Stimulated activated CD8-positive, alpha-beta memory T cell treated with anti-CD3 and anti-CD28 coated beads, Interleukin-7, amount 100 ng/mL, for 48 hours (primary cell): ENCODE measurements around the gene TWIST1.

Experiments used
- DNase-seq, 2 donors: peaks; one replicate each; pipeline ENCODE4 v3.0.0-alpha.2; 2020; ENCODE audit warnings: low read depth in 1 of 2; ENCODE audit errors: extremely low read depth in 1 of 2

The TWIST1 gene

GRCh38 chr7:19097165-19098055 lies 20.0 kb downstream of the TWIST1 start:
- DNase-seq, result no peak

- no peak for DNase-seq
These were observed 22.0 kb downstream of the TWIST1 start for GRCh38 chr7:19095353-19095860.

GRCh38 chr7:19094598-19095352 lies 22.7 kb downstream of the TWIST1 start:
- DNase-seq, result no peak

DNA sequence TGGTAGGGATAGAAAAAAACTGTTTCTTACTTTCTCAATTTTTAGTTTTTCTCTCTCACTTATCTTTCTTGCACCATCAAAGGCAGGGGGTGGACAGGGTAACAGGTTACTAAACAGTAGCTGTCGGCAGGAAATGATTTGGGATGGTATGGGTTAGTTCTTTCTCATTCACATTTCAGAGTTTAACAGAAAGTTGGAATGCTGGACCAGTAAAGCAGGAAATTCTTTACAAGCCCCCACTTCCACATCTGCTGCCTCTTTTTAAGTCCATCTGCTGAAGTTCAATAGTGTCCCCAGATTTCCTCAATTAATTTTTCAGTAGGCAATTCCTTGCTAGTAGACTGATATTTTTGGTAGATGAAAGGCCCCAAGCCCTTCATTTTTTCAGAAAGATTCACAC lies 23.3 kb downstream of the TWIST1 start:
- no peak for DNase-seq

DNA sequence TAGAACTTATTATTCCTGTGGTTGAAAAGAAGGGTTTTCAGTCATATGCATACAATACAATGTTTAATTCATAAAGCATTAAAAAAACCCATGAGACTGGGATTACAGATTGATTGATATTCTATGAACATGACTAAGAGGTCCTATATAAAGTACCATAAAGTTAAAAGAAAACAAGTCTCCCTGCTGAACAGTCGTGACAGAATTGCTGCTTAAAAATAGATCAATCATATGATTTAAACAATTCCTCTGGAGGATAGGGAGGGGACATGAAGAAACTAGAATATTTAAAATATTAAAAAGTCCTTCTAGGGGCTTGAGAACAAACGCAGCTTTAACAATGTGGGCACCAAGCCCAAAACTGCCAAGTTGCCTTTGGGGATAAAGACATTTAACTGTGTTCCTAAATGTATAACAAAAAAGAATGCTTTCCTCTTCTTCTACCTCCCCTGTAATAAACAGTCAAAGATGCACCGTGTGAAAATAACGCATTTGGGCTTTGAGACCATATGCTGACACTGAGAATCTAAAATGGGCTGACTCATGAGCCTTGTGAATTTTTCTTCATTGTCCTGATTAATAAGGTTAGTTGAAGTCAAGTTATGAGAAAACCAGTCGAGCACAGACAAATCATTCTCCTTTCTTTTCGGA lies 25.8 kb downstream of the TWIST1 start:
- DNase-seq, result no peak

DNA sequence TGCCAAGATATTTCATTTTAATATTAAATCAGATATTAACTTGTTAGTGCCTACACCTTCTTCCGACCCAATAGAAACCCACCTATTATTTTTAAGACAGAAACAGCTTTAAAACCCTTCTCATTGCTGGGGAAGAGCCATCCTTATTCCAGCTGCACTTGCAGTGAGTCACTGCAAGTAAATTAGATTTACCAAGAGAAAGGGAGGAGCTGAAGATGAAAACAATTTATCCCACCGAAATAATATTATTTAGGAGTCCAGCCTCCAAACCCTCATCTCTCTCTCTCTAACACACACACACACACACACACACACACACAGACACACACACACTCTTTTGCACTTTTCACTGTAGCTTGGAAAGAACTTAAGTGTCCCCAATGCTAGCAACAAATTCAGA lies 26.9 kb downstream of the TWIST1 start:
- DNase-seq, result no peak

DNA sequence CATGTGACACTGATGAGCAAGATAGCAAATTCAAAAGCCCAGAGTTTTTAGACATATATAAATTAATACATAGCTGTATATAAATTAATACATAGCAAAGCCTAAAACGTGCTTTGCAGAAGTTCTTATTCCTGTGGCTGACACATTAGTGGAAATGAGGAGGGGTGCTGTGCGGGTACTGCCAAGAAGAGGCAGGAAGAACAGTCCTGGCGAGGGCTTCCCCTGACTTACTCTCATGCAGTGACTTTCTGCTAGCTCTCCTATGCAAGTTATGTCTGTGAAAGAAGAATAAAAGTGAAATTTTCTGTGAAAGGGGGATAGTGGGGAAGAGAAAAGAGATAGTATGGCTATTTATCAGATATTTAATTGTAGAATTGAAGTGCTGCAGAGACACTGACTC lies 27.6 kb downstream of the TWIST1 start:
- DNase-seq, result no peak

DNA sequence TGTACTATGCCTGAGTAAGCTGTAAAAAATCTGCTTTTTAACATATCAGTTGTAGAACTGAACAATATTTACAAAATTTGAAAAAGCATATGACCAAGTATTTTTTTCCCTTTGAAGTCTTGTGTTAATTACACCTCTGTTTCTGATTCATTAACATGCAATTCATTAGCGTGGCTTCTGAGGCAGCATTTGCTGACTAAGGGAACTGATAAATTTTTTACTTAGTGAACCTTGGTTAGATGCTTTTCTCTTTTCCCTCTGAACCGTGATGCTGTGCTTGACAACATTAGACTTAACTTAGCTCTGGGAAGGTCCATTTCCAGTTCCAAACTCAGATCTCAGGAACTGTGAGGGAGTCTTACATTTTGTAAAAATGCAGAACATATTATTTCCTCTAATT lies 28.1 kb downstream of the TWIST1 start:
- DNase-seq, result no peak

- DNase-seq, result no peak
These were observed 37.3 kb downstream of the TWIST1 start for GRCh38 chr7:19080093-19080492.

DNA sequence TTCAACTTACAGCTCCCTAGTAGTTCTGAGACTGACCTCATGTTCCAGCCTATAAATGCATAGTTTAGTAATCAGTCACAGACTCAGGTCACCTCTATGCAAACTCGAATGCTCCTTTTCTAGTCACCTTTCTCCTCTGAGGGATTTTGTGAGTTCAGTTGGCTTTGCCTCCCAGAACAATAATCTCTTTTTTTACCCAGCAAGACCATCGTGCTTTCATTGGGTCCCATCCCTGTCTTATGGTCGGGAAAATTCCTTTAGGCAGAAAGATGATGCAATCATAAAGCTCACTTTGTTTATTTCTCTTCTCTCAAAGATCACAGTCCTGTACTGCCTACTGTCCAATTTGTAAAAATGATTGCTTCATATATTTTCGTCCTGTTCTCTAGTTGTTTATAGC lies 38.4 kb downstream of the TWIST1 start:
- DNase-seq, result no peak

GRCh38 chr7:19069842-19070241 lies 47.6 kb downstream of the TWIST1 start:
- no peak for DNase-seq

DNA sequence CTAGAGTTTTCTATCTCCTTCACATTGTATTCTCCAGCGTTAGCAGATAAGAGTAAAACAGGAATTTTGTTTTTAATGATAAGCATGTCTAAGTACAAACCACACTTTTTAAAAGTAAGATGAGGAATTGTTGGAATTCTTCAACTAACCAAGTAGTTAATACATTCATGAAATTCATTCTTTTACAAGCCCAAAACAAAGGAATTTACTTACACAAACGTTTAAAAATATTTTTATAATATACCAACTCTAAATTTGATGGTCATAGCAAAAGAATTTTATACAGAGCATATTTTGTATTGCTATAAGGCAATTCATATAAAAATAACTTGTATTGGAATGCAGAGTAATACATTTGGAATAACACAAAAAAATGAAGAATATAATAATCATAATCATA lies 51.3 kb downstream of the TWIST1 start:
- no peak for DNase-seq
